Neural progenitor cell (in vitro differentiated cells): ENCODE data around the gene IL2RG. TPM values are rescaled to one million over a fixed set of nuclear protein-coding genes. Genes with fewer than 3 reads are reported as not detected.
A peak's percentile ranks its signal among the peaks of the same experiment; 100 is the strongest.

Source experiments
- DNase-seq: peaks from one replicate; pipeline ENCODE4 v3.0.0-alpha.2; 2016; ENCODE audit warnings: low spot score
- H2AFZ ChIP-seq: fragments of 200-600 bp; sonication (generic); replicated peaks from 2 replicates; pipeline ENCODE4 v1.6.1; 2016; ENCODE audit warnings: antibody characterized with exemption
- H3F3A ChIP-seq: fragments of 200-600 bp; sonication (generic); 2 replicates; pipeline ENCODE4 v1.6.1; 2016; ENCODE audit warnings: antibody characterized with exemption, low read depth
- H3K27ac ChIP-seq: fragments of 200-600 bp; sonication (generic); 2 replicates; pipeline ENCODE4 v1.5.1; 2016; ENCODE audit warnings: mild to moderate bottlenecking
- H3K27me3 ChIP-seq: fragments of 200-600 bp; sonication (generic); 2 replicates; pipeline ENCODE4 v1.6.1; 2016; ENCODE audit warnings: mild to moderate bottlenecking, moderate library complexity
- H3K36me3 ChIP-seq: fragments of 200-600 bp; sonication (generic); 2 replicates; pipeline ENCODE4 v1.5.1; 2016
- H3K4me1 ChIP-seq: fragments of 200-600 bp; sonication (generic); 2 replicates; pipeline ENCODE4 v1.6.1; 2016; ENCODE audit warnings: mixed run types
- H3K4me2 ChIP-seq: fragments of 200-600 bp; sonication (generic); 2 replicates; pipeline ENCODE4 v1.6.1; 2016
- H3K4me3 ChIP-seq: fragments of 200-600 bp; sonication (generic); 2 replicates; pipeline ENCODE4 v1.5.1; 2016
- H3K79me2 ChIP-seq: fragments of 200-600 bp; sonication (generic); 2 replicates; pipeline ENCODE4 v1.6.1; 2016; ENCODE audit warnings: low read depth
- H3K9ac ChIP-seq: fragments of 200-600 bp; sonication (generic); 2 replicates; pipeline ENCODE4 v1.6.1; 2016
- H3K9me3 ChIP-seq: fragments of 200-600 bp; sonication (generic); 2 replicates; pipeline ENCODE4 v1.5.1; 2016; ENCODE audit warnings: low read depth
- H4K20me1 ChIP-seq: fragments of 200-600 bp; sonication (generic); 2 replicates; pipeline ENCODE4 v1.6.1; 2016; ENCODE audit warnings: low read depth
- H3K27ac Mint-ChIP-seq: 3 replicates; pipeline ENCODE4 v1.8.0; 2021; ENCODE audit warnings: mixed read lengths
- H3K27me3 Mint-ChIP-seq: 2 replicates; pipeline ENCODE4 v1.8.0; 2022; ENCODE audit warnings: low read depth, mild to moderate bottlenecking, inconsistent platforms, moderate library complexity, mixed read lengths; ENCODE audit not compliant: insufficient read depth
- H3K36me3 Mint-ChIP-seq: 3 replicates; pipeline ENCODE4 v1.8.0; 2021; ENCODE audit warnings: mixed read lengths
- H3K4me1 Mint-ChIP-seq: 3 replicates; pipeline ENCODE4 v1.8.0; 2021; ENCODE audit warnings: mixed read lengths
- H3K4me3 Mint-ChIP-seq: 3 replicates; pipeline ENCODE4 v1.8.0; 2021; ENCODE audit warnings: mild to moderate bottlenecking, moderate library complexity, mixed read lengths
- H3K9me3 Mint-ChIP-seq: 3 replicates; pipeline ENCODE4 v1.8.0; 2020; ENCODE audit warnings: mixed read lengths
- CTCF ChIP-seq: fragments of 200-600 bp; sonication (generic); IDR thresholded peaks from 2 replicates; pipeline ENCODE4 v1.5.1; 2017; ENCODE audit warnings: antibody characterized with exemption, mild to moderate bottlenecking
- EZH2 ChIP-seq: fragments of 200-600 bp; sonication (generic); IDR thresholded peaks from 2 replicates; pipeline ENCODE4 v1.6.1; 2017; ENCODE audit warnings: antibody characterized with exemption, mild to moderate bottlenecking, moderate library complexity
- EZH2phosphoT487 ChIP-seq: fragments of 200-600 bp; sonication (generic); IDR thresholded peaks from 2 replicates; pipeline ENCODE4 v1.6.1; 2017; ENCODE audit warnings: antibody characterized with exemption
- total RNA-seq: library from RNA; depleted of rRNA; stranded (reverse); fragments of >200 nt; gene quantifications from 2 replicates; pipeline ENCODE4 v1.2.3, GENCODE V29; 2015; ENCODE audit warnings: low replicate concordance

Gene IL2RG
- total RNA-seq, 1 donor from 2014 or later: not detected

- Histone ChIP-seq H2AFZ (peak within 1 kb of the TSS; percentile 63), H3K9me3 (no peaks in the 10 kb centered on the region), H3K27me3 (no peaks in the 10 kb centered on the region), H3K4me1 (peaks cover 4% of the 10 kb centered on the region), H3K9ac (peak within 1 kb of the TSS; percentile 55), H3F3A (peaks cover 26% of the 10 kb centered on the region), H3K36me3 (no peaks in the 10 kb centered on the region), H3K79me2 (peaks cover 39% of the 10 kb centered on the region), H3K4me3 (peak within 1 kb of the TSS; percentile 78), H3K27ac (peak within 1 kb of the TSS; percentile 34), H4K20me1 (no peaks in the 10 kb centered on the region), H3K4me2 (peak within 1 kb of the TSS; percentile 82)
- TF ChIP-seq EZH2phosphoT487 (no peak), EZH2 (no peak), CTCF (no peak)
- Mint-ChIP-seq H3K27me3 (peaks cover 4% of the 10 kb centered on the region), H3K4me3 (peak within 1 kb of the TSS; percentile 96), H3K27ac (peak within 1 kb of the TSS; percentile 84), H3K4me1 (peaks cover 5% of the 10 kb centered on the region), H3K9me3 (no peaks in the 10 kb centered on the region), H3K36me3 (peaks cover 2% of the 10 kb centered on the region)
- peak; percentile 90 for DNase-seq
These were observed 43.1 kb downstream of the IL2RG start, which contains the start of gene SNX12 for GRCh38 chrX:71068044-71068918. SNX12 (minus strand) TSS chrX:71068334; CDS start chrX:71068306, 28 bp downstream.

GRCh38 chrX:71067712-71068043 lies 43.7 kb downstream of the IL2RG start:
- Mint-ChIP-seq H3K27me3 (peaks cover 4% of the 10 kb centered on the region), H3K9me3 (peaks cover under 1% of the 10 kb centered on the region), H3K36me3 (peaks cover 2% of the 10 kb centered on the region), H3K4me1 (peaks cover 5% of the 10 kb centered on the region), H3K4me3 (peak overlapping the region; percentile 96), H3K27ac (peak overlapping the region; percentile 58)
- H4K20me1 ChIP-seq: no peaks in the 10 kb centered on the region
- peak overlapping the region; percentile 78 for H3K4me3 ChIP-seq
- no peaks in the 10 kb centered on the region for H3K9me3 ChIP-seq
- no peak for TF ChIP-seq EZH2phosphoT487
- no peak for TF ChIP-seq EZH2
- no peak for TF ChIP-seq CTCF
- peaks cover 26% of the 10 kb centered on the region for H3F3A ChIP-seq
- H3K4me1 ChIP-seq: peaks cover 4% of the 10 kb centered on the region
- H3K4me2 ChIP-seq: peak overlapping the region; percentile 82
- H3K27me3 ChIP-seq: no peaks in the 10 kb centered on the region
- H2AFZ ChIP-seq: peak overlapping the region; percentile 63
- peak overlapping the region; percentile 55 for H3K9ac ChIP-seq
- H3K27ac ChIP-seq: peak overlapping the region; percentile 34
- no peak for DNase-seq
- no peaks in the 10 kb centered on the region for H3K36me3 ChIP-seq
- peaks cover 39% of the 10 kb centered on the region for H3K79me2 ChIP-seq

DNA sequence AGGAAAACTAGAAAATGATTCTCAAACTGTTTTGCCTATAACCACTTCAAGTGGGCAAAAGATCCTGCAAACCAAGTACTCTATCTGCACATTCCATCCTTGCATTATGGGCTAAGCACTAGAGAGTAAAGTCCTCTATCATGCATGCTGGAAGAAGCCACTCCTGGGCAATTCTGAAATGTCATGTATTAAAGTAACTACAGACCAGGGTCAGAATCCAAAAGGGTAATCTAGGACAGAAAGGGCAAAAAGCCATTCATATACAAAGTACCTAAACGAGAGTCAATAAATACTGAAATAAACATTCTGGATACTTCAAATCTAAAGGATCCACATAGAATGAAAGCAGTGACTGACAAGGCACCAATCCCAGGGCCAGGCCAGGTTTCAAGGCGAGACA lies 44.3 kb downstream of the IL2RG start:
- Mint-ChIP-seq H3K4me3 (peak overlapping the region; percentile 96), H3K36me3 (peaks cover 4% of the 10 kb centered on the region), H3K27ac (no peak overlapping the region), H3K27me3 (peaks cover 4% of the 10 kb centered on the region), H3K9me3 (peaks cover 2% of the 10 kb centered on the region), H3K4me1 (peaks cover 5% of the 10 kb centered on the region)
- Histone ChIP-seq H3K4me1 (peaks cover 4% of the 10 kb centered on the region), H3K27ac (no peak overlapping the region), H3K9ac (peak overlapping the region; percentile 55), H2AFZ (no peak overlapping the region), H3K4me3 (peak overlapping the region; percentile 78), H3K27me3 (no peaks in the 10 kb centered on the region), H3F3A (peaks cover 26% of the 10 kb centered on the region), H3K4me2 (peak overlapping the region; percentile 82), H4K20me1 (no peaks in the 10 kb centered on the region), H3K79me2 (peaks cover 39% of the 10 kb centered on the region), H3K9me3 (no peaks in the 10 kb centered on the region), H3K36me3 (no peaks in the 10 kb centered on the region)
- TF ChIP-seq EZH2 (no peak), EZH2phosphoT487 (no peak), CTCF (no peak)
- DNase-seq: no peak
